IMR-90 (cell line): ENCODE data around the gene CCN6. TPM values are rescaled to one million over a fixed set of nuclear protein-coding genes. Genes with fewer than 3 reads are reported as not detected.
A peak's percentile ranks its signal among the peaks of the same experiment; 100 is the strongest.

Experiments used
- ATAC-seq: fragments of 200-7000 bp; cut with Tn5 transposase; 2 replicates; pipeline ENCODE4 v1.9.1; 2020; ENCODE audit warnings: low read depth, mild to moderate bottlenecking, moderate library complexity
- BruUV-seq: library from RNA; stranded (reverse); fragments of 400-500 nt; replicated peaks from 2 replicates; lab custom pipeline; 2021; lab: Mats Ljungman, UMichigan
- CTCF ChIA-PET: fragments of 300-600 bp; formaldehyde crosslinking; extraction: SDS; loops from one replicate; lab custom pipeline; 2021; ENCODE audit warnings: antibody characterized with exemption; lab: Yijun Ruan, JAX
- POLR2A ChIA-PET: fragments of 300-600 bp; sonication (Branson Sonifier 250); formaldehyde crosslinking; loops from one replicate; lab custom pipeline; 2022; ENCODE audit warnings: antibody characterized with exemption; ENCODE audit not compliant: unreplicated experiment; lab: Charles Lee
- DNase-seq: peaks from one replicate; pipeline ENCODE4 v3.0.0; 2013
- H2AFZ ChIP-seq: replicated peaks from 2 replicates; pipeline ENCODE3; 2013; ENCODE audit warnings: low read length, mild to moderate bottlenecking; ENCODE audit not compliant: poor library complexity
- H2AK5ac ChIP-seq: 2 replicates; pipeline ENCODE4 v1.6.1; 2013; ENCODE audit warnings: low read depth, low read length, inconsistent platforms
- H2AK9ac ChIP-seq: replicated peaks from 2 replicates; pipeline ENCODE3; 2013; ENCODE audit warnings: mild to moderate bottlenecking, low read depth, low read length, moderate library complexity; ENCODE audit not compliant: poor library complexity
- H2BK120ac ChIP-seq: 2 replicates; pipeline ENCODE4 v1.6.1; 2013; ENCODE audit warnings: low read depth, low read length, inconsistent platforms
- H2BK15ac ChIP-seq: 3 replicates; pipeline ENCODE4 v1.6.1; 2013; ENCODE audit warnings: low read depth, low read length, inconsistent platforms
- H2BK20ac ChIP-seq: 2 replicates; pipeline ENCODE4 v1.6.1; 2013; ENCODE audit warnings: low read depth, mild to moderate bottlenecking, inconsistent platforms, low read length, moderate library complexity
- H2BK5ac ChIP-seq: 2 replicates; pipeline ENCODE4 v1.6.1; 2013; ENCODE audit warnings: mild to moderate bottlenecking, low read depth, low read length, inconsistent platforms; ENCODE audit not compliant: poor library complexity, severe bottlenecking
- H3K14ac ChIP-seq: replicated peaks from 2 replicates; pipeline ENCODE4 v1.6.1; 2013; ENCODE audit warnings: low read depth, low read length, inconsistent platforms
- H3K18ac ChIP-seq: 2 replicates; pipeline ENCODE4 v1.6.1; 2013; ENCODE audit warnings: low read depth, low read length, control low read depth
- H3K23ac ChIP-seq: 2 replicates; pipeline ENCODE4 v1.6.1; 2013; ENCODE audit warnings: low read depth, low read length, inconsistent platforms
- H3K27ac ChIP-seq: 2 replicates; pipeline ENCODE4 v1.5.1; 2013; ENCODE audit warnings: mild to moderate bottlenecking, control low read depth, low read length; ENCODE audit not compliant: insufficient read depth
- H3K27me3 ChIP-seq: 2 replicates; pipeline ENCODE4 v1.6.1; 2013; ENCODE audit warnings: low read length; ENCODE audit not compliant: control insufficient read depth, insufficient read depth
- H3K36me3 ChIP-seq: 2 replicates; pipeline ENCODE4 v1.6.1; 2013; ENCODE audit warnings: low read length, mixed read lengths; ENCODE audit not compliant: control insufficient read depth, insufficient read depth
- H3K4ac ChIP-seq: 2 replicates; pipeline ENCODE4 v1.6.1; 2013; ENCODE audit warnings: low read depth, low read length, inconsistent platforms
- H3K4me1 ChIP-seq: 2 replicates; pipeline ENCODE4 v1.6.1; 2013; ENCODE audit warnings: low read length, mixed read lengths; ENCODE audit not compliant: control insufficient read depth, insufficient read depth
- H3K4me2 ChIP-seq: 2 replicates; pipeline ENCODE4 v1.6.1; 2013; ENCODE audit warnings: low read depth, mild to moderate bottlenecking, control low read depth, low read length, moderate library complexity
- H3K4me3 ChIP-seq: 2 replicates; pipeline ENCODE4 v1.5.1; 2013; ENCODE audit warnings: low read depth, mild to moderate bottlenecking, control low read depth, low read length, moderate library complexity; ENCODE audit not compliant: insufficient read depth
- H3K56ac ChIP-seq: 2 replicates; pipeline ENCODE4 v1.6.1; 2013; ENCODE audit warnings: low read length, inconsistent platforms; ENCODE audit not compliant: insufficient read depth; ENCODE audit errors: extremely low read depth
- H3K79me1 ChIP-seq, 2 experiments: 2 replicates each; pipeline ENCODE4 v1.6.1; 2013; ENCODE audit warnings: low read length in 2 of 2, inconsistent platforms in 1 of 2, low read depth in 1 of 2
- H3K9ac ChIP-seq: 2 replicates; pipeline ENCODE4 v1.6.1; 2013; ENCODE audit warnings: low read depth, low read length, control low read depth
- H3K9me1 ChIP-seq: 2 replicates; pipeline ENCODE4 v1.6.1; 2013; ENCODE audit warnings: low read length, inconsistent platforms; ENCODE audit not compliant: insufficient read depth
- H3K9me3 ChIP-seq: 2 replicates; pipeline ENCODE4 v1.6.1; 2013; ENCODE audit warnings: low read length; ENCODE audit not compliant: control insufficient read depth, insufficient read depth
- H4K20me1 ChIP-seq: 2 replicates; pipeline ENCODE4 v1.6.1; 2013; ENCODE audit warnings: low read length, inconsistent platforms; ENCODE audit not compliant: insufficient read depth
- H4K5ac ChIP-seq: 2 replicates; pipeline ENCODE4 v1.6.1; 2013; ENCODE audit warnings: mild to moderate bottlenecking, low read depth, low read length, control low read depth
- H4K8ac ChIP-seq, 2 experiments: 2 replicates each; pipeline ENCODE4 v1.6.1; 2013; ENCODE audit warnings: low read depth in 2 of 2, low read length in 2 of 2, control low read depth in 1 of 2, inconsistent platforms in 1 of 2
- H4K91ac ChIP-seq: 2 replicates; pipeline ENCODE4 v1.6.1; 2013; ENCODE audit warnings: low read depth, low read length, inconsistent platforms; ENCODE audit not compliant: insufficient read depth
- CEBPB ChIP-seq: IDR thresholded peaks from 2 replicates; pipeline ENCODE4 v1.6.1; 2012; ENCODE audit warnings: low read depth, low read length, improper control_type of control experiment
- FOS ChIP-seq: fragments of 150-350 bp; IDR thresholded peaks from 2 replicates; pipeline ENCODE4 v1.6.1; 2016; ENCODE audit warnings: low read depth, low read length
- MAFK ChIP-seq: IDR thresholded peaks from 2 replicates; pipeline ENCODE4 v1.6.1; 2012; ENCODE audit warnings: low read depth, low read length, improper control_type of control experiment
- NFE2L2 ChIP-seq: fragments of 150-350 bp; IDR thresholded peaks from 2 replicates; pipeline ENCODE4 v1.6.1; 2016; ENCODE audit warnings: low read depth, mild to moderate bottlenecking, low read length
- POLR2A ChIP-seq: IDR thresholded peaks from 2 replicates; pipeline ENCODE4 v1.6.1; 2012; ENCODE audit warnings: mild to moderate bottlenecking, low read depth, low read length
- RFX5 ChIP-seq: IDR thresholded peaks from 2 replicates; pipeline ENCODE4 v1.8.0; 2012; ENCODE audit warnings: low read depth, mild to moderate bottlenecking, low read length, moderate library complexity
- USF2 ChIP-seq: fragments of 150-350 bp; IDR thresholded peaks from 2 replicates; pipeline ENCODE4 v1.6.1; 2017; ENCODE audit warnings: mild to moderate bottlenecking, antibody characterized with exemption, low read length, low read depth
- WGBS, 2 experiments: methylation state at CpG; one replicate each; pipeline versions ENCODE4 v1.1.5 to v1.1.7; 2013; ENCODE audit warnings: missing lambda C conversion rate in 2 of 2; ENCODE audit not compliant: insufficient read length in 1 of 2; ENCODE audit errors: extremely low coverage in 2 of 2; 5-methylcytosine and 5-hydroxymethylcytosine counted together
- dilution Hi-C: fragments of 300-500 bp; cut with HindIII; formaldehyde crosslinking; loops from one replicate; pipeline ENCODE4 v1.14.3; 2018; ENCODE audit warnings: low sequenced_read_pairs; ENCODE audit not compliant: unreplicated experiment
- in situ Hi-C: fragments of 300-500 bp; cut with MboI; formaldehyde crosslinking; loops from 3 replicates; pipeline ENCODE4 v1.14.3; 2019; ENCODE audit warnings: low sequenced_read_pairs, inconsistent platforms, mixed read lengths
- intact Hi-C: fragments of 100-400 bp; cut with micrococcal nuclease; formaldehyde crosslinking; loops from 2 replicates; pipeline ENCODE4 v1.10.0; 2022
- polyA plus RNA-seq, 3 experiments: library from polyadenylated mRNA; depleted of rRNA; stranded (reverse); fragments of >200 nt; gene quantifications; 2 replicates each; pipeline ENCODE4 v1.2.3, GENCODE V29; 2012; ENCODE audit warnings: low replicate concordance in 1 of 3
- total RNA-seq: library from RNA; depleted of rRNA; stranded (reverse); fragments of >200 nt; gene quantifications from 2 replicates; pipeline ENCODE4 v1.2.3, GENCODE V29; 2012
- TF ChIP-seq, protein P1 (sequence below): fragments of 150-350 bp; IDR thresholded peaks from 2 replicates; pipeline ENCODE4 v1.6.1; 2016; ENCODE audit warnings: low read depth, mild to moderate bottlenecking, low read length, moderate library complexity, borderline replicate concordance

The CCN6 gene
- total and polyA plus RNA-seq, 2 of the 4 experiments (the other 2 are of a cell fraction), result not detected

GRCh38 chr6:112040956-112041355, 12.9 kb upstream of the CCN6 start:
- H3K4ac ChIP-seq, result no peak overlapping the region
- H2BK20ac ChIP-seq, result no peak overlapping the region
- ATAC-seq (no peak), DNase-seq (no peak)
- H3K9ac ChIP-seq, result no peak overlapping the region
- in situ Hi-C loops, result loop anchor here (25.0 kb wide), 2 partner anchors 679 to 1004 kb away; no protein-coding TSS in a partner anchor
- WGBS, 2 experiments, result no CpG with 5 or more reads among the region's 1 CpG
- no peaks in the 10 kb centered on the region for H3K79me1 ChIP-seq
- no peak overlapping the region for H2AFZ ChIP-seq
- no peaks in the 10 kb centered on the region for H3K27me3 ChIP-seq
- dilution Hi-C loops, result no loop called here
- H3K4me2 ChIP-seq, result no peak overlapping the region
- peaks cover 20% of the 10 kb centered on the region; the same call in 1 of the 2 replicates for H3K9me1 ChIP-seq
- POLR2A ChIA-PET, result no interaction called here
- intact Hi-C loops, result loop anchor here (5.0 kb wide), 3 partner anchors 439 to 1029 kb away; partner anchors contain the start of gene REV3L
- H3K9me3 ChIP-seq, result no peaks in the 10 kb centered on the region
- H3K36me3 ChIP-seq, result no peaks in the 10 kb centered on the region
- H2BK120ac ChIP-seq, result 0 out of 2 replicates have a peak overlapping the region, but pooled peaks have one; percentile 12
- H2AK9ac ChIP-seq, result no peak overlapping the region
- H3K14ac ChIP-seq, result peak overlapping the region; percentile 40; the same call in 1 of the 2 replicates
- peaks cover 14% of the 10 kb centered on the region for H3K4me1 ChIP-seq
- H4K91ac ChIP-seq, result no peak overlapping the region
- H3K27ac ChIP-seq, result no peak overlapping the region
- no peak overlapping the region for H4K5ac ChIP-seq
- H4K20me1 ChIP-seq, result no peaks in the 10 kb centered on the region
- no peak overlapping the region for H2BK5ac ChIP-seq
- TF ChIP-seq USF2, result no peak
- TF ChIP-seq NFE2L2, result no peak
- TF ChIP-seq FOS, result no peak
- TF ChIP-seq CEBPB, result no peak
- no peak for TF ChIP-seq RFX5
- TF ChIP-seq, protein P1, sequence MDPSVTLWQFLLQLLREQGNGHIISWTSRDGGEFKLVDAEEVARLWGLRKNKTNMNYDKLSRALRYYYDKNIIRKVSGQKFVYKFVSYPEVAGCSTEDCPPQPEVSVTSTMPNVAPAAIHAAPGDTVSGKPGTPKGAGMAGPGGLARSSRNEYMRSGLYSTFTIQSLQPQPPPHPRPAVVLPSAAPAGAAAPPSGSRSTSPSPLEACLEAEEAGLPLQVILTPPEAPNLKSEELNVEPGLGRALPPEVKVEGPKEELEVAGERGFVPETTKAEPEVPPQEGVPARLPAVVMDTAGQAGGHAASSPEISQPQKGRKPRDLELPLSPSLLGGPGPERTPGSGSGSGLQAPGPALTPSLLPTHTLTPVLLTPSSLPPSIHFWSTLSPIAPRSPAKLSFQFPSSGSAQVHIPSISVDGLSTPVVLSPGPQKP, result no peak
- no peak for TF ChIP-seq POLR2A
- TF ChIP-seq MAFK, result no peak
- no TSS peak for BruUV-seq
- no peak overlapping the region for H4K8ac ChIP-seq
- no peak overlapping the region for H2BK15ac ChIP-seq
- H3K18ac ChIP-seq, result no peak overlapping the region
- no peak overlapping the region for H2AK5ac ChIP-seq
- H3K4me3 ChIP-seq, result no peak overlapping the region
- no peak overlapping the region for H3K23ac ChIP-seq
- CTCF ChIA-PET, result no interaction called here
- H3K56ac ChIP-seq, result no peak overlapping the region
